ENCODE data around the gene SLC26A1. TPM values are rescaled to one million over a fixed set of nuclear protein-coding genes. Genes with fewer than 3 reads are reported as not detected.

The SLC26A1 gene
- total RNA-seq, 1 donor from 2014 or later, result 0.75 TPM

GRCh38 chr4:1040344-1041146 is 47.3 kb upstream of the SLC26A1 start:
- no peak overlapping the region for H3K4me3 Mint-ChIP-seq (ENCODE audit: unreplicated experiment)
- no peaks in the 10 kb centered on the region for H3K9me3 Mint-ChIP-seq (ENCODE audit: low read depth)
- no peak for TF ChIP-seq CTCF (IDR thresholded peaks at IDR 0.05)
- no peaks in the 10 kb centered on the region for H3K36me3 Mint-ChIP-seq (ENCODE audit: low read depth)
- H3K27me3 Mint-ChIP-seq (ENCODE audit: low read depth), result no peaks in the 10 kb centered on the region
- H3K27ac Mint-ChIP-seq (ENCODE audit: unreplicated experiment), result peak overlapping the region; percentile 79
- peaks cover 59% of the 10 kb centered on the region for H3K4me1 Mint-ChIP-seq (ENCODE audit: low read depth)
- DNase-seq (ENCODE audit: low spot score), result no peak

- Mint-ChIP-seq H3K27ac (ENCODE audit: unreplicated experiment) (peak overlapping the region; percentile 80), H3K27me3 (ENCODE audit: low read depth) (no peaks in the 10 kb centered on the region), H3K36me3 (ENCODE audit: low read depth) (no peaks in the 10 kb centered on the region), H3K4me3 (ENCODE audit: unreplicated experiment) (no peak overlapping the region), H3K4me1 (ENCODE audit: low read depth) (peaks cover 54% of the 10 kb centered on the region), H3K9me3 (ENCODE audit: low read depth) (no peaks in the 10 kb centered on the region)
- no peak for TF ChIP-seq CTCF (IDR thresholded peaks at IDR 0.05)
- no peak for DNase-seq (ENCODE audit: low spot score)
Observed at GRCh38 chr4:1039493-1040343, 46.5 kb upstream of the SLC26A1 start.

- Mint-ChIP-seq H3K36me3 (ENCODE audit: low read depth) (no peaks in the 10 kb centered on the region), H3K4me1 (ENCODE audit: low read depth) (peaks cover 47% of the 10 kb centered on the region), H3K9me3 (ENCODE audit: low read depth) (no peaks in the 10 kb centered on the region), H3K27me3 (ENCODE audit: low read depth) (no peaks in the 10 kb centered on the region), H3K4me3 (ENCODE audit: unreplicated experiment) (no peak overlapping the region), H3K27ac (ENCODE audit: unreplicated experiment) (peak overlapping the region; percentile 27)
- DNase-seq (ENCODE audit: low spot score), result no peak
- TF ChIP-seq CTCF (IDR thresholded peaks at IDR 0.05), result no peak
Observed at GRCh38 chr4:1038948-1039492, 45.8 kb upstream of the SLC26A1 start.

GRCh38 chr4:1036976-1037810 is 44.0 kb upstream of the SLC26A1 start:
- Mint-ChIP-seq H3K9me3 (ENCODE audit: low read depth) (no peaks in the 10 kb centered on the region), H3K36me3 (ENCODE audit: low read depth) (no peaks in the 10 kb centered on the region), H3K27me3 (ENCODE audit: low read depth) (no peaks in the 10 kb centered on the region), H3K4me3 (ENCODE audit: unreplicated experiment) (no peak overlapping the region), H3K4me1 (ENCODE audit: low read depth) (peaks cover 35% of the 10 kb centered on the region), H3K27ac (ENCODE audit: unreplicated experiment) (no peak overlapping the region)
- TF ChIP-seq CTCF (IDR thresholded peaks at IDR 0.05), result no peak
- DNase-seq (ENCODE audit: low spot score), result no peak

Data from chondrocyte (in vitro differentiated cells).